ENCODE results near the gene PRKRIP1.
"Not testable (repeated sequence)": the region's sequence is repeated elsewhere in the genome, so short reads cannot be mapped to it uniquely, and the experiment has no call there.

DNA sequence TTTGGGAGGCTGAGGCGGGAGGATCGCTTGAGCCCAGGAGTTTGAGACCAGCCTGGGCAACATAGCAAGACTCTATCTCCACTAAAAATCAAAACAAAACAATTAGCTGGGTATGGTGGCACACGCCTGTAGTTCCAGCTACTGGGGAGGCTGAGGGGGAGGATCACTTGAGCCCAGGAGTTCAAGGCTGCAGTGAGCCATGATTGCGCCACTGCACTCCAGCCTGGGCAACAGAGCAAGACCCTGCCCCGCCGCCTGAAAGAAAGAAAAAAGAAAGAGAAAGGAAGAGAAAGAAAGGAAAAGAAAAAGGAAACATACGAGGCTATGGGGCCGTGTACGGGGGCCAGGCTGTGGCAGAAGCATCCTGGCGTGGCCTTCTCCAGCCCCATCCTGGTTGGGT is 58.8 kb downstream of the PRKRIP1 start:
- TF ChIP-seq, protein P1, sequence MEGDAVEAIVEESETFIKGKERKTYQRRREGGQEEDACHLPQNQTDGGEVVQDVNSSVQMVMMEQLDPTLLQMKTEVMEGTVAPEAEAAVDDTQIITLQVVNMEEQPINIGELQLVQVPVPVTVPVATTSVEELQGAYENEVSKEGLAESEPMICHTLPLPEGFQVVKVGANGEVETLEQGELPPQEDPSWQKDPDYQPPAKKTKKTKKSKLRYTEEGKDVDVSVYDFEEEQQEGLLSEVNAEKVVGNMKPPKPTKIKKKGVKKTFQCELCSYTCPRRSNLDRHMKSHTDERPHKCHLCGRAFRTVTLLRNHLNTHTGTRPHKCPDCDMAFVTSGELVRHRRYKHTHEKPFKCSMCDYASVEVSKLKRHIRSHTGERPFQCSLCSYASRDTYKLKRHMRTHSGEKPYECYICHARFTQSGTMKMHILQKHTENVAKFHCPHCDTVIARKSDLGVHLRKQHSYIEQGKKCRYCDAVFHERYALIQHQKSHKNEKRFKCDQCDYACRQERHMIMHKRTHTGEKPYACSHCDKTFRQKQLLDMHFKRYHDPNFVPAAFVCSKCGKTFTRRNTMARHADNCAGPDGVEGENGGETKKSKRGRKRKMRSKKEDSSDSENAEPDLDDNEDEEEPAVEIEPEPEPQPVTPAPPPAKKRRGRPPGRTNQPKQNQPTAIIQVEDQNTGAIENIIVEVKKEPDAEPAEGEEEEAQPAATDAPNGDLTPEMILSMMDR (IDR thresholded peaks at IDR 0.05), result not testable (repeated sequence)
- TF ChIP-seq POLR2A (IDR thresholded peaks at IDR 0.05), result not testable (repeated sequence)

Measured in uterus (tissue), 2 donors.